HT-29 (cell line): ENCODE results near the gene TMEM151A. TPM values are rescaled to one million over a fixed set of nuclear protein-coding genes. Genes with fewer than 3 reads are reported as not detected.
A peak's percentile ranks its signal among the peaks of the same experiment; 100 is the strongest.
"Not testable (repeated sequence)": the region's sequence is repeated elsewhere in the genome, so short reads cannot be mapped to it uniquely, and the experiment has no call there.

Source experiments
- DNase-seq: peaks from one replicate; pipeline ENCODE4 v3.0.0-alpha.2; 2015; ENCODE audit warnings: low spot score
- total RNA-seq: library from RNA; depleted of rRNA; stranded (reverse); fragments of >200 nt; shearing (Covaris generic); gene quantifications from 2 replicates; pipeline ENCODE4 v1.2.3, GENCODE V29; 2014

Gene TMEM151A
- total RNA-seq, 1 experiment from 2014 or later = 0.08 TPM

DNA sequence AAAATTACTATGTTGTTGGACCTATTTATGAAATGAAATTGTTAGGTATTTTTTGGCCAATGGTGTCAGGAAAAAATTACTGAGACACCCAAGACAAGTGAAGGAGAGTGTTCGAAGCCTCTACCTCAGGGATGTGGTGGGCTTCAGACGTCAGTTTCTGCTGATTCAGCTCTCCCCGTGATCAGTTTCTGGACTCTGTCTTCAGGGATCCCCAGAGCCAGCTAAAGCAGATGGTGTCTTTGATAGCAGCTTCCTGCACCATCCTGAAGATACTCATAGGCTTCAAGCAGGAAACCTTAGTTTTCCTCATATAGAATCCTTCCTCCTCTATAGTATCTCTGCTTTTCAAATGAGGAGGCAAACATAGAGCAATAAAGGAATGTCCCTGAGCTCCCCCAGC lies 17.8 kb downstream of the TMEM151A start:
- no peak for DNase-seq

DNA sequence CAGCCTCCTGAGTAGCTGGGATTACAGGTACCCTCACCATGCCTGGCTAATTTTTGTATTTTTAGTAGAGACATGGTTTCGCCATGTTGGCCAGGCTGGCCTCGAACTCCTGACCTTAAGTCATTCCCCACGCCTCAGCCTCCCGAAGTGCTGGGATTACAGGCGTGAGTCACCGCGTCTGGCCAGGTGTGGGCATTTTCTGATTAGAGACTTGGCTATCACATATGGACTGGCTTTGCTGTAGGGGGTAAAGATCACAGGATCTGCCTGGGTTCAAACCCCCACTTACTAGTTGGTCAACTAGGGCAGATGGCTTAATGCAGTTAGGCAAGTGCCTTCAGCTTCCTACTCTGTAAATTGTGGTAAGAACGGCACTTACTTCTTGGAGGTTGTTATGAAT lies 18.6 kb downstream of the TMEM151A start:
- no peak for DNase-seq

DNA sequence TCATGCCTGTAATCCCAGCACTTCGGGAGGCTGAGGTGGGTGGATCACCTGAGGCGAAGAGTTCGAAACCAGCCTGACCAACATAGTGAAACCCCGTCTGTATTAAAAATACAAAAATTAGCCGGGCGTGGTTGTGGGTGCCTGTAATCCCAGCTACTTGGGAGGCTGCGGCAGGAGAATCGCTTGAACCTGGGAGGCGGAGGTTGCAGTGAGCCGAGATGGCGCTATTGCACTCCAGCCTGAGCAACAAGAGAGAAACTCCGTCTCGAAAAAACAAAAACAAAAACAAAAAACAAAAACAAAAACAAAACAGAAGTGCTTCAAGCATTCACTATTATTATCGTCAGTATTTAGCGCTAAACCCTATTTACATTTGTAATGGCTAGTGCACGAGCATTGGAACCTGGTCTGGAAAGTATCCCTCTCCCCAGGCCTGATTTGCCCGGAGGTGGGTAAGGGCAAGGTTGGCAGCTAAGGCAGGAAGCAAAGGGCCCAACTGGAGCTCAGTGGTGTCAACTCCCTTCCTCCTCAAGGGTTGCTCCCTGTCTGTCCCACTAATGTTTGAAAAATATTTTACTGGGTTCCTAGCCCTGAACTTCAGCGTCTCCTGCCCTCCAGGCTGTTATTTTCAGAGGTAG lies 19.2 kb downstream of the TMEM151A start:
- not testable (repeated sequence) for DNase-seq

DNA sequence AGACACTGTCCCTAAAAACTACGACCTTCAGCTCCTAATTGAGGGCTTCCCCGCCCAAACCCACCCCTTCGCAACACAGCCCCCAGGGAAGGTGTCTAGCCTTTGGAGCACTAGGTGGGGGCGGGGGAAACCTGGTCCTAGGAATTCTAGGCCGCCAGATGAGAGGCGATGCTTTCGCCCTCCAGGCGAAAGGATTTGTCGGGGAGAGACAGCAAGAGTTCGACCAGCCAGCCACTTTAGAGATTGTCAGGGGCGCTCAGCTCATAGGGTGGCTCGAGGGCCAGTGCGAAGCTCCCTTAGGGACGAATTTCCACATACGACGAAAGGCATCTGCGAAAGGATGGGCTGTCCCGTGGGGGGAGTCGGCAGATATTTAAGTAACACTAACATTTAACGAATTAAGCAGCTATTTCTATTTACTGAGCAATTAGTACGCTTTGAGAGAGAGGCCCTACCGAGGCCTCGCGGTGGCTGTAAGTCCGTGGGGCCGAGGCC lies 19.8 kb downstream of the TMEM151A start:
- no peak for DNase-seq

DNA sequence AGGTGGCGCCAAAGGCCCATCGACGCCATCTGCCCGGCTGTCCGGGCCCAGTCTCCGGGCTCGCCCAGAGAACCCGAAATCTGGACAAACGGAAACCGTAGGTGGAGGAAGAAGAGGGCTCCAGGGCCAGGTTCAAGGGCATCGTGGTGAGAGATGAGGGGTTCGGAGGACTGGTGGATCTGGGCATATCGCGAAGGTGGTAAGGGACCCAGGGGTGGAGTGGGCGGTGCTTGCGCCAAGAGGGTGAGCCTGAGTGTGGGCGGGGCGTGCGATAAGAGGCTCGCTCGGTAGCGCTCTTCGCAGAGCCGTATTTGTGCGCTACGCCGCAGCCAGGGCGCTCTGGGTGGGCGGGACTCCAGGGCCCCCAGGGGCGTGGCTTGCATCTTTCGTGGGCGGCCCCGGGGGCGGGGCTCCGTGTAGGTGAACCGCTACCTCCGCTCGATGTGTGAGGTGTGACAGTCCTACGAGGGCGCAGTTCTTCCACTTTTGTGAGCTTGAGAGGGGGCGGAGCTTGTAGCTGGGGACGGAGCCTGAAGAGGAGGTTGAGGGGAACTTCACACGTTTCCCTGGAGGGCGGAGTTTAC lies 20.4 kb downstream of the TMEM151A start:
- peak; percentile 98 for DNase-seq

DNA sequence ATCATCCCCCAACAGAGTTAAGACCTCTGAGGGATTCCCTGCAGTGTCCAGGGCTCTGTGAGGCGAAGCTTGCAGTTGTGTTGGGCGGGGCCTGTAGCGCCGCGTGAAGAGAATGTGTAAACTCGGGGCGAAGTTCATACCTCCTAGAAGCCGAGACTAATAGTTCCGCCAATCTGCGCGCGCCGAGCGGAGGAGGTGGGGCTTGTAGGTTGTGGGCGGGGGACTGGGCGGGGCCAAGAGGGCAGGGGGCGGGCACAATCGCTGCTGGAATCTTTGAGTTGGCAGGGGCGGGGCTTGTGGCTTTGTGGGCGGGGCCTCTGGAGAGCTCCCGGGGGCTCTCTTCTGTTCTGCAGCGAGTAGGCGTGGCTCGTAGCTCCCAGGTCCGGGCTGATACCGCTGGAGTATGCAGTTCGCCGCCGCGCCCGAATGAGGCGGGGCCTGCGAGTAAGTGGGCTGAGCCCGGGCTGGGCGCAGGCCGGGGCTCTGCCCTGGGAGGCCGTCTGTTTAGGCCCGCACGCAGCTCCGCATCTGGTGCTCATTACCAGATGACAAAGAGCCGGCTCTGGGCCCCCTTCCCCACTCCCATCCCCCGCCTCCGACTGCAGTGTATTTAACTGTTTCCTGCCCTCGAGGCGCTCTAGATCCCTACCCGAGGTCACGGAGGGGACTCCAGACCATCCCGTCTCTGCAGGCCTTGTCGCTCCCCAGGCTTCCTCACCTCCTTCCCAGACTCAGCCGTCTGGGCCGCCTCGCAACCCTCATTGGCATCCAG lies 21.0 kb downstream of the TMEM151A start:
- peak; percentile 99 for DNase-seq

DNA sequence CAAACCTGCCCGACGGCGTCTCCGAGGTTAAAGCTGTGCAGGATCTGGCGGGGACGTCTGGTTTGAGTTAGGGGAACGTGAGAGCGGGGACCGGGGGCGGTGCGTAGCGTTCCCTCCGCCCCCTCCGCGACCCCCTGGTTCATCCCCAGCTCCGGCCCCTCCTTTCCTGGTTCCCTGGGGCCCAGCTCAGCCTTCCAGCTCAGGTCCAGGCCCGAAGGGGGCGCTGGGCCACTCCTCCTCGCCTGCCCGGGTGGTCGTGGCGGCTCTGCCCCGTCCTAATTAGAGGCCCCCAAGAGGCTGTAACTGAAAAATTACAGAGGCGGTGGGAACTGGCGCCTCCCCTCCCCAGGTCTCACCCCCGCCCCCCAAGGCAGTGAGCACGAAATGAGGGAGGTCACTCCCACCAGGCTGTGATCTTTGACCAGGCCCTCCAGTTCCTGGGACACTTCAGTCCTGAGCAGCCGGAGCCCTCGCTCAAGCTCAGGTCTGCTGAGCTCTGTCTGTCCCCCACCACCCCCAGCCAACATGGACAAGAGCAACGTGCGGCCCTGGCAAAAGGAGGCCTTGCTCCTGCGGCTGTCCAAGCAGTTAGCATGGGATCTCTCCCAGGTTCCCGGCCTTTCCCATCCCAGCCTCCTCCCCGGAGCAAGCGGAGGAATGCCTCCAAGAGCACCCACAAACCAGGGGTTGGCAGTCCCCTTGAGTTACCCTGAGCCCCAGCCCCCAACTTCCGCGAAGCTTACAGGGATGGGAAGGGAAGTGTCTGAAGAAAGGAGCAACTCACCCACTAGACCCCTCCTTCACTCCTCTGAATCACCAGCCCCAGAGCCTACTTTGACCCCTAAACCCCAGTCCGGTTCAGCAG lies 21.9 kb downstream of the TMEM151A start:
- DNase-seq = no peak

DNA sequence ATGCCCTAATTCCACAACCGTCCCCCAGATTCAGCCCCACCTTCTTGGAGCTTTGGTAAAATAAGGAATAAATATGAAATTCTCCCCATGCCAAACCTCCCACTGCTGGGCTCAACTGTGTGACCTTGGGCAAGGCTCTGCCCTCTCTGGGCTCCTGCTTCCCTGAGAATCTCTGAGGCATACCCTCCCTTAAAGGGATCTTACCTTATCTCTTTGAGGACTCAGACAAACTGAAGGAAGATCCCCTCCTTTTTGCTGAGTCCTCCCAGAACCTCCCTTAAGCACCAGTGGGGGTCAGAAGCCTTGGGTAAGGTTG lies 22.4 kb downstream of the TMEM151A start:
- DNase-seq = no peak

DNA sequence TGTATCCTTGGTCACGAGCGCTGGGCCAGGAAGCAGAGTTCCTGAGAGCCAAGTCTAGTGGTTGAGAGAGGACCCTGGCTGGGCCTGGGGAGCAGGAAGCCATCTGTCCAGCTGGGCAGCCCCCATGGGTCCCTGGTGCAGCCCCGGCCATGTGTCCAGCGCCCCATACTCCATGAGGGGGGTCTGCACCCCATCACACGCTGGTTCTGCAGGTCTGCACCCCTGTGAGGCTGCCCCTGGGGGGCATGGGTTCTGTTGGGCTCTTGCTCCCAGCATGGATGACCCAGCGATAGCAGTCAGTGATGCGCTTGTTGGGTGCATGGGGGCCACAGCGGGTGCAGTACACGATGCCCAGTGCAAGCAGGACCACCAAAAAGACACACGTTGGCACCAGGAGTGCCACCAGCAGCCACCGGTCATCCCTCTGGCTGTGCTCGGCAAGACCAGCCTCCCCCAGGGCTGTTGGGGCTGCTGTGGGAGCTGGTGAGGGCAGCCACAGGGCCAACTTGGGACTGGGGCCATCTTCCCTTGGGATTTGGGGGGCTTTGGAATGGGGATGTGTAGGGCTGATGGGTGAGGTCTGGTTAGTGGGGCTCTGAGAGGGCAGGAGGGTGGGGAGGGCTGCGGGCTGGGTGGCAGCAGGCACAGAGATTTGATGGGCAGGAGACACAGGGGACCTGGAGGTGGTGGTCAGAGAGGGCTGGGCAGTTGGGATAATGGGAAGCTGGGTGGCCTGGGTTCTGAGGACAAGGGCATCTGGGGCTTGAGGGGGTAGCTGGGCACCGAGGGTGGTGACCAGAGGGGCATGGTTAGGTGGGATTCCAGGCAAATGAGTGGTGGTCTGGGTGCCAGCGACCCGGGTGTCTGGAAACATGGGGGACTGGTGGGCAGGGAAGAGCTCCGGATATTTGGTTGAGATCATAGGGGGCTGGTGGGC lies 23.1 kb downstream of the TMEM151A start:
- DNase-seq = no peak

DNA sequence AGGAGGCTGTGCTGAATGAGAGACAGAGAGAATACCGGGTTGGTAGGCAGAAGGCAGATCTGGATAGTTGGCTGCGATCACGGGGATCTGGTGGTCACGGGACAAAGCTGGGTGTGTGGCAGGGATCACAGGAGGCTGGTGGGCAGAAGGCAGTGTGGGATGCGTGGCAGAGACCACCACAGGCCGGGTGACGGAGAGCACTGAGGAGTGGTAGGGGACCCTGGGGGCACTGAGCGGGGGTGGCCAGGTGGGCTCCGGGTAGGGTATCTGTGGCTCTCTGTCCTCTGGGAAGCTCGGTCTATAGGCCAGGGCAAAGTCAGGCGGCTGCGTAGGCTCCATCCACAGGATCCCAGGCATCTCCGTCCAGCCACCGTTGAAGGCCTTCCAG lies 23.8 kb downstream of the TMEM151A start:
- no peak for DNase-seq

DNA sequence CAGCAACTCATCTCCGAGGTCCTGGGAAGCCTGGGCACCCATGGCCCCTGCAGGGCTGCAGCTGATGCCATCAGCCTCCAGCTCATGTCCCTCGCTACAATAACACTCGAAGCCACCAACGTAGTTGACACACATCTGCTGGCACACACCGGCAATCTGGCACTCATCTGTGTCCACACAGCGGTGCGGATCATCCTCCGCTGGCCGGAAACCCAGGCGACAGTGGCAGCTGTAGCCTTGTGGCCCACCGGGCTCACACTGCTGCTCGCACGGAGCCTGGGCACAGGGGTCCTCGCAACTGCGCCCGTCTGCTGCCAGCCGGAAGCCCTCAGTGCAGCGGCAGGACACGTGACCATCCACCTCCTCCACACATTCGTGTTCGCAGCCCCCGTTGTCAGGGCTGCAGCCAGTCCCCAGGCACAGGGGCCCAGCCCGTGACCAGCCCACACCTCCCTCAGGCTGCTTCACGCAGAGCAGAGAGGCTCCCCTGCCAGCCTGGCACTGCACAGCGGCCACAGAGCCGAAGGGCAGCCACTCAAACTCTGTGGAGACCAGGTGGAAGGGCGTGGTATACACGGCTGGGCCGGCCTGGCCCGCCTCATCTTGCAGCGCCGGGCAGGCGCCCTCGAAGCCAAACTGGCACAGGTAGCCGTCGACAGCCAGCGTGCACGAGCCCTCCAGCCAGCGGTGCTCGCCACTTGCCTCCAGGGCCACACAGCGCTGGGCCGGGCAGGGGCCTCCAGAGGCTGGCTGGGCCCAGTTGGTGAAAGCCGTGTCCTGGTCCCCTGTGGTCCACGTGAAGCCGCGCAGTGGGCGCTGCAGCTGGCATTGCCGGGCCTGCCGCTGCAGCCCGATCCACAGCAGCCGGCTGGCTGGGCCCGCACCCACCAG lies 24.5 kb downstream of the TMEM151A start:
- DNase-seq = no peak

DNA sequence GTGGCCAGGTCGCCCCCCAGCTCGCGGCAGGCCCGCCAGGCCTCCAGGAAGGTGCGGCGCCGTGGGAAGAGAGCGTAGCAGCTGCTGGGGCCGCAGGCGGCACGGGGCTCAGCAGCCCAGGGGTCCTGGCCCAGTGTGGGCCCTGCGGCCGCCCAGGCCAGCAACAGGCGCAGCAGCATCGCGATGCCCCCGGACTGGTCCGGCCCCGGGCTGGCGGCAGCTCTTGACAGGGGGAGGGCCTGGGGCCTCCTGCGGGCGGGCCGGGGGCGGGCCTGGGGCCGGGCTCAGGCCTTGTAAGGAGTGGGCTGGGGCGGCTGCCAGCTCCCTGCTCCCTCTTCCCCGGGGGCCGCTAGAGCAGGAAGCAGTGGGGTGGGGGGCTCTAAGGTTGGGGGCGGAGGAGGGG lies 25.2 kb downstream of the TMEM151A start, which contains the start of gene CD248:
Gene CD248, minus strand, starts transcription at position 196 of the 403 bp plus-strand sequence. Its CDS starts 17 bp downstream, at position 179.
- no peak for DNase-seq

DNA sequence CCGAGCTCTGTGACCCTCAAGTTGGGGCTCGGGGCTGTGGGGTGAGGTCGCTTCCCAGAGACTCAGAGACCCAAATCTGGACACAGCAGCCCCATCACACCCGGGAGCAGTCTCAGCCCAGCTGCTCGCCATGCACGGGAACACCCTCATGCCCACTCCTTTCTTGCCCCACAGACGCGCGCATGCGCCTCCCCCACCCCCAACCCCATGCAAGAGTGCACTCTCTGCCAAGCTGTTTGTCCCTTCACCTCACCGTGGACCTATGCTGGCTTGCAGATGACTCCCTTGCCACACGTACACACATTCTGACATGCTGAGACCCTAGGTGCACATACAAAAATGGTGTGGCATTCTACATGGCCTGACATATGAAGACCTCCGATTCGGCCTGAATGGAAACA lies 25.6 kb downstream of the TMEM151A start:
- no peak for DNase-seq

DNA sequence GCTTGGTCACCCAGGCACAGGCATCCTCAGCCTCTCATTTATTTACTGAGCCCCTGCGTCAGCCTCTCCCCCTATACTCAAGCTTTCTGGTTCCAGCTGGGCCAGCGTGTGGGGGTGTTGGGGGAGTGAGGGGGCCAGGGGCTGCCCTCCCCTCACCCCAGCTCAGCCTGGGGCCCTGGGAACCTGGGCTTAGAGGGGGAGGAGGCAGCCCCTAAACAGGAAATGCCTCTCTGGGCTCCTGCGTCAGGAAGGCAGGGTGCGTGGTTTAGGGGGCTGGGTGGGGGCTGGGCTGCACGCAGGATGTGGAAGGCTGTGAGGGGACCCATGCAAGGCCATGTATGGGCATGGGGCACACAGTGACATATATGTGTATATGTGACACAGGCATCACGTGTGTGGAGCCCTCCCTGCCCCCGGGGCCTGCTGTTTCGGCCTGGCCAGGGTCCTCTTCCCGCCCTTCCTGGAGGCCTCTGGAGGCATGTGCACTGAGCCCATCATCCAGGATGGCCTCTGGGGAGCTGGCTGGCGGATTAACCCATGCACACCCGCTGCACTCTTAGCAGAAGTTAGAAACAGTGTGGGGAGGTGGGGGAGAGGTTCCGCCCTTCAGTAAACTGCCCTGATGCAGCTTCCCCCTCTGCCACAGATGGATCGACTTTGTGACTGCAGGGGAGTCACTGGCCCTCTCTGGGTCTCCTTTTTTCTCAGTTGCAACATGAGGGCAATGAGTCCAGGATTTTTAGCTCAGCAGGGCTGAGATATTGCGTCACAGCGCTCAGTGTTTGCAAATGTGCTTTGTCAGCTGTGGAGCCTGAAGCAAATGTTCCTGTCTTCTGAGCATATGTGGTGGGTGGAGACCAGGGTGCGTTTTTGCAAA lies 26.3 kb downstream of the TMEM151A start:
- DNase-seq = no peak

DNA sequence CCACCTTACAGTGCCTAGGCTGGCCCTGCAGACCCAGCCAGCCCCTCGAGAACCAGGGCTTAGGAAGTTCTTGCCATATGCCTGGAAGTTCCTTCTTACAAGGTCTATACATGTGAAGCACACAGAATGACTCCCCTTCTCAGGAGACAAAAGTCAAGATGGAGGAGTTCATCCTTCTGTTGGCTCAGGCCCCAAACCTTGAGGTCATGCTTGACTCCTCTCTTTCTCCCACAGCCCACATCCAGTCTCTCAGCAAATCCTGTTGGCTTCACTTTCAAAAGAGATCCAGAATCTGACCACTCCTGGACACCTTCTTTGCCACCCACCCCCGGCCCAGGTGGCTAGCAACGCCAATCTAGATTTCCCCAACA lies 26.9 kb downstream of the TMEM151A start:
- DNase-seq = no peak

DNA sequence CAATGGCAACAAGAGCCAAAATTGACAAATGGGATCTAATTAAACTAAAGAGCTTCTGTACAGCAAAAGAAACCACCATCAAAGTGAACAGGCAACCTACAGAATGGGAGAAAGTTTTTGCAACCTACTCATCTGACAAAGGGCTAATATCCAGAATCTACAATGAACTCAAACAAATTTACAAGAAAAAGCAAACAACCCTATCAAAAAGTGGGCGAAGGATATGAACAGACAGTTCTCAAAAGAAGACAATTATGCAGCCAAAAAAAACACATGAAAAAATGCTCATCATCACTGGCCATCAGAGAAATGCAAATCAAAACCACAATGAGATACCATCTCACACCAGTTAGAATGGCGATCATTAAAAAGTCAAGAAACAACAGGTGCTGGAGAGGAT lies 28.6 kb downstream of the TMEM151A start:
- not testable (repeated sequence) for DNase-seq

DNA sequence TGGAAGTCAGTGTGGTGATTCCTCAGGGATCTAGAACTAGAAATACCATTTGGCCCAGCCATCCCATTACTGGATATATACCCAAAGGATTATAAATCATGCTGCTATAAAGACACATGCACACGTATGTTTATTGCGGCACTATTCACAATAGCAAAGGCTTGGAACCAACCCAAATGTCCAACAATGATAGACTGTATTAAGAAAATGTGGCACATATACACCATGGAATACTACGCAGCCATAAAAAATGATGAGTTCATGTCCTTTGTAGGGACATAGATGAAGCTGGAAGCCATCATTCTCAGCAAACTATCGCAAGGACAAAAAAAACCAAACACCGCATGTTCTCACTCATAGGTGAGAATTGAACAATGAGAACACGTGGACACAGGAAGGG lies 29.1 kb downstream of the TMEM151A start:
- DNase-seq = not testable (repeated sequence)

DNA sequence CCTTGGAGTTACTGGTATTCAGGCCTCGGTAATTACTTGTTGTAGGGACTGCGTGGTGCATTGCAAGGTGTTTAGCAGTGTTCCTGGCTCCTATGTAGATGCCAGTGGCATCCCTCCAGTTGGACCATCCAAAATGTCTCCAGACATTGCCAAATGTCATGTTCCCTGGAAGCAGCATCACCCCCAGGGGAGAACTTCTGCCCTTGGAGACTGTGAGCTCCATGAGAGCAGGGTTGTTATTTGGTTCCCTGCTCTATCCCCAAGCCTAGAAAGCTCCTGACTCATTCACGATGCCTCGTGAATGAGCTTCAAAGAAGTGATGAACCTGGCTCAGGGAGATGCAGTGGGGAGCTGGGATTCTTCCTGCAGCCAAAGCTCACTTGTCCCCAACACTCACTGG lies 29.9 kb downstream of the TMEM151A start:
- DNase-seq = no peak
